HCT116 (cell line): ENCODE measurements around the gene COL5A3. TPM values are rescaled to one million over a fixed set of nuclear protein-coding genes. Genes with fewer than 3 reads are reported as not detected.

Experiments used
- ATAC-seq: fragments of 200-7000 bp; cut with Tn5 transposase; 2 replicates; pipeline ENCODE4 v1.9.1; 2020; ENCODE audit warnings: mild to moderate bottlenecking, moderate library complexity
- BruUV-seq: library from RNA; stranded (reverse); fragments of 400-500 nt; replicated peaks from 2 replicates; lab custom pipeline; 2021; lab: Mats Ljungman, UMichigan
- CTCF ChIA-PET: fragments of 300-600 bp; sonication (Branson Sonifier 250); formaldehyde crosslinking; loops from one replicate; lab custom pipeline; 2021; ENCODE audit warnings: antibody characterized with exemption; lab: Charles Lee
- POLR2A ChIA-PET: fragments of 300-600, 350-600 bp; sonication (Branson Sonifier 250); formaldehyde crosslinking; loops from one replicate; lab custom pipeline; 2021; ENCODE audit warnings: antibody characterized with exemption; lab: Charles Lee
- RAD21 ChIA-PET, 2 experiments: fragments of 300-600 bp; sonication (Branson Sonifier 250); formaldehyde crosslinking; loops; one replicate each; lab custom pipeline; 2023; ENCODE audit warnings: low total read pairs in 2 of 2; ENCODE audit not compliant: uncharacterized antibody in 2 of 2, unreplicated experiment in 2 of 2, low non-redundant PET in 1 of 2; lab: Charles Lee
- DNase-seq: peaks from one replicate; pipeline ENCODE4 v3.0.0-alpha.2; 2010; ENCODE audit warnings: low read depth, low spot score
- H2AFZ ChIP-seq: fragments of 200-600 bp; shearing (Covaris generic), sonication (generic); 2 replicates; pipeline ENCODE4 v1.6.1; 2017; ENCODE audit warnings: low read depth, mixed run types, mixed read lengths, antibody characterized with exemption, low read length; ENCODE audit not compliant: poor library complexity, severe bottlenecking
- H3K27ac ChIP-seq: 2 replicates; pipeline ENCODE4 v1.5.1; 2012; ENCODE audit warnings: low read depth, low read length
- H3K27me3 ChIP-seq: fragments of 200-600 bp; sonication (generic); 2 replicates; pipeline ENCODE4 v1.6.1; 2016; ENCODE audit warnings: mixed run types, low read length, mixed read lengths; ENCODE audit not compliant: insufficient read depth
- H3K36me3 ChIP-seq, 2 experiments: fragments of 200-500 bp in 1 of 2; fragments of 200-600 bp in 1 of 2; sonication (Bioruptor generic) in 1 of 2; sonication (generic) in 1 of 2; 2 replicates each; pipeline versions ENCODE4 v1.5.1 to v1.6.1; 2014 to 2016; ENCODE audit warnings: low read length in 2 of 2, inconsistent platforms in 1 of 2, mixed read lengths in 1 of 2, mixed run types in 1 of 2; ENCODE audit not compliant: insufficient read depth in 2 of 2, control insufficient read depth in 1 of 2
- H3K4me1 ChIP-seq, 2 experiments: fragments of 200-600 bp in 1 of 2; sonication (generic) in 1 of 2; 2 replicates each; pipeline versions ENCODE4 v1.5.1 to v1.6.1; 2012 to 2017; ENCODE audit warnings: low read length in 2 of 2, inconsistent platforms in 1 of 2, mild to moderate bottlenecking in 1 of 2, mixed read lengths in 1 of 2, mixed run types in 1 of 2, moderate library complexity in 1 of 2; ENCODE audit not compliant: insufficient read depth in 2 of 2, control insufficient read depth in 1 of 2
- H3K4me2 ChIP-seq: fragments of 200-600 bp; sonication (generic); 2 replicates; pipeline ENCODE4 v1.6.1; 2017; ENCODE audit warnings: mixed run types, low read length, mixed read lengths
- H3K4me3 ChIP-seq, 2 experiments: fragments of 200-600 bp in 1 of 2; sonication (generic) in 1 of 2; replicated peaks in 1 of 2; 2 replicates each; pipeline ENCODE4 v1.5.1; 2011 to 2016; ENCODE audit warnings: low read length in 2 of 2, control low read depth in 1 of 2, low read depth in 1 of 2, mild to moderate bottlenecking in 1 of 2, mixed read lengths in 1 of 2, mixed run types in 1 of 2
- H3K79me2 ChIP-seq: fragments of 200-600 bp; sonication (generic); 2 replicates; pipeline ENCODE4 v1.6.1; 2017; ENCODE audit warnings: mild to moderate bottlenecking, mixed run types, low read length, moderate library complexity, mixed read lengths; ENCODE audit not compliant: insufficient read depth
- H3K9ac ChIP-seq: fragments of 200-600 bp; sonication (generic); 2 replicates; pipeline ENCODE4 v1.6.1; 2016; ENCODE audit warnings: low read length, mixed read lengths
- H3K9me2 ChIP-seq: fragments of 200-600 bp; sonication (generic), shearing (Covaris generic); 2 replicates; pipeline ENCODE4 v1.6.1; 2017; ENCODE audit warnings: mixed run types, mild to moderate bottlenecking, moderate library complexity; ENCODE audit not compliant: insufficient read depth
- H3K9me3 ChIP-seq, 2 experiments: fragments of 200-500 bp in 1 of 2; fragments of 200-600 bp in 1 of 2; sonication (Bioruptor generic) in 1 of 2; sonication (generic) in 1 of 2; 2 replicates each; pipeline ENCODE4 v1.6.1; 2014 to 2017; ENCODE audit warnings: low read length in 2 of 2, mixed read lengths in 2 of 2, inconsistent platforms in 1 of 2, low read depth in 1 of 2, mild to moderate bottlenecking in 1 of 2, mixed run types in 1 of 2, moderate library complexity in 1 of 2; ENCODE audit not compliant: control insufficient read depth in 1 of 2, insufficient read depth in 1 of 2
- H4K20me1 ChIP-seq: fragments of 200-600 bp; sonication (generic), shearing (Covaris generic); 2 replicates; pipeline ENCODE4 v1.6.1; 2017; ENCODE audit warnings: mixed run types, mild to moderate bottlenecking, moderate library complexity; ENCODE audit not compliant: insufficient read depth
- CBX3 ChIP-seq: IDR thresholded peaks from 2 replicates; pipeline ENCODE4 v1.6.1; 2012; ENCODE audit warnings: low read depth
- EGR1 ChIP-seq: IDR thresholded peaks from 2 replicates; pipeline ENCODE4 v1.6.1; 2012; ENCODE audit warnings: low read depth
- ELF1 ChIP-seq: IDR thresholded peaks from 2 replicates; pipeline ENCODE4 v1.6.1; 2012; ENCODE audit warnings: low read depth, borderline replicate concordance
- EZH2 ChIP-seq: fragments of 200-600 bp; sonication (generic); IDR thresholded peaks from 2 replicates; pipeline ENCODE4 v1.6.1; 2017; ENCODE audit warnings: antibody characterized with exemption, mixed run types
- EZH2phosphoT487 ChIP-seq: fragments of 200-600 bp; IDR thresholded peaks from 2 replicates; pipeline ENCODE4 v1.6.1; 2018; ENCODE audit warnings: antibody characterized with exemption, borderline replicate concordance
- FOSL1 ChIP-seq: IDR thresholded peaks from 2 replicates; pipeline ENCODE4 v1.6.1; 2012; ENCODE audit warnings: low read depth
- JUND ChIP-seq: IDR thresholded peaks from 2 replicates; pipeline ENCODE4 v1.6.1; 2012
- POLR2A ChIP-seq: IDR thresholded peaks from 2 replicates; pipeline ENCODE4 v1.7.0; 2011; ENCODE audit warnings: borderline replicate concordance; ENCODE audit not compliant: insufficient read depth, insufficient read length; ENCODE audit errors: extremely low read depth
- REST ChIP-seq: IDR thresholded peaks from 2 replicates; pipeline ENCODE4 v1.6.1; 2012; ENCODE audit warnings: low read depth
- SIN3A ChIP-seq: IDR thresholded peaks from 2 replicates; pipeline ENCODE4 v1.6.1; 2012; ENCODE audit warnings: low read depth
- SP1 ChIP-seq: IDR thresholded peaks from 2 replicates; pipeline ENCODE4 v1.6.1; 2012; ENCODE audit warnings: low read depth
- TCF7L2 ChIP-seq: IDR thresholded peaks from 2 replicates; pipeline ENCODE4 v1.7.0; 2011; ENCODE audit warnings: borderline replicate concordance, inconsistent platforms; ENCODE audit not compliant: insufficient read depth, insufficient read length; ENCODE audit errors: extremely low read depth
- YY1 ChIP-seq: IDR thresholded peaks from 2 replicates; pipeline ENCODE4 v1.6.1; 2011; ENCODE audit warnings: low read length, low read depth, moderate library complexity, mild to moderate bottlenecking; ENCODE audit not compliant: insufficient replicate concordance; ENCODE audit errors: extremely low read depth
- intact Hi-C: fragments of 100-400 bp; cut with micrococcal nuclease; formaldehyde crosslinking; loops from 2 replicates; pipeline ENCODE4 v1.10.0; 2022
- total RNA-seq: library from RNA; stranded (reverse); gene quantifications from one replicate; pipeline ENCODE4 v1.2.1, GENCODE V29; 2021; ENCODE audit not compliant: unreplicated experiment
- TF ChIP-seq, protein P1 (sequence below): IDR thresholded peaks from 2 replicates; pipeline ENCODE4 v1.6.1; 2012
- TF ChIP-seq, protein P2 (sequence below), 3 experiments: fragments of 200-600 bp in 1 of 3; sonication (generic) in 1 of 3; IDR thresholded peaks in 2 of 3; conservative IDR thresholded peaks in 1 of 3; 2 replicates each; pipeline ENCODE4 v1.5.1; 2012 to 2017; ENCODE audit warnings: low read depth in 2 of 3, low read length in 2 of 3, antibody characterized with exemption in 1 of 3, borderline replicate concordance in 1 of 3, control low read depth in 1 of 3, mild to moderate bottlenecking in 1 of 3, mixed read lengths in 1 of 3, mixed run types in 1 of 3, moderate library complexity in 1 of 3; ENCODE audit not compliant: insufficient read depth in 1 of 3
- TF ChIP-seq, protein P3 (sequence below): IDR thresholded peaks from 2 replicates; pipeline ENCODE4 v1.6.1; 2012

COL5A3 gene
- total RNA-seq, 1 experiment from 2014 or later = 0.15 TPM

- Histone ChIP-seq H3K27me3 (peaks cover 41% of the 10 kb centered on the region; the same call in 1 of the 2 replicates), H4K20me1 (no peaks in the 10 kb centered on the region), H3K36me3 (no peaks in the 10 kb centered on the region), H3K4me3 (no peak overlapping the region), H3K4me1 (peaks cover 0 to 23% of the 10 kb centered on the region in 2 experiments; a peak in 2 of 4 replicates), H3K27ac (no peak overlapping the region), H2AFZ (no peak overlapping the region), H3K4me2 (no peak overlapping the region), H3K9me2 (no peaks in the 10 kb centered on the region), H3K9me3 (no peaks in the 10 kb centered on the region), H3K9ac (no peak overlapping the region), H3K79me2 (no peaks in the 10 kb centered on the region)
- ChIA-PET CTCF (interaction anchor here (0.7 to 1.7 kb wide), 2 partner anchors 8 to 46 kb away, joined by 5 to 10 read pairs; no protein-coding TSS in a partner anchor), RAD21 (no interaction called here), POLR2A (interaction anchor here (0.7 kb wide), 1 partner anchor 24 kb away, joined by 3 read pairs; no protein-coding TSS in a partner anchor)
- ATAC-seq = no peak
- intact Hi-C loops = no loop called here
- no peak for DNase-seq
- TF ChIP-seq FOSL1 (no peak), ELF1 (no peak), SIN3A (no peak), POLR2A (no peak), YY1 (no peak), EZH2 (no peak), CBX3 (no peak), EZH2phosphoT487 (no peak), EGR1 (no peak), SP1 (no peak), REST (no peak), TCF7L2 (no peak), JUND (no peak)
- TF ChIP-seq, protein P1, sequence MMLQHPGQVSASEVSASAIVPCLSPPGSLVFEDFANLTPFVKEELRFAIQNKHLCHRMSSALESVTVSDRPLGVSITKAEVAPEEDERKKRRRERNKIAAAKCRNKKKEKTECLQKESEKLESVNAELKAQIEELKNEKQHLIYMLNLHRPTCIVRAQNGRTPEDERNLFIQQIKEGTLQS = no peak
- TF ChIP-seq, protein P2, sequence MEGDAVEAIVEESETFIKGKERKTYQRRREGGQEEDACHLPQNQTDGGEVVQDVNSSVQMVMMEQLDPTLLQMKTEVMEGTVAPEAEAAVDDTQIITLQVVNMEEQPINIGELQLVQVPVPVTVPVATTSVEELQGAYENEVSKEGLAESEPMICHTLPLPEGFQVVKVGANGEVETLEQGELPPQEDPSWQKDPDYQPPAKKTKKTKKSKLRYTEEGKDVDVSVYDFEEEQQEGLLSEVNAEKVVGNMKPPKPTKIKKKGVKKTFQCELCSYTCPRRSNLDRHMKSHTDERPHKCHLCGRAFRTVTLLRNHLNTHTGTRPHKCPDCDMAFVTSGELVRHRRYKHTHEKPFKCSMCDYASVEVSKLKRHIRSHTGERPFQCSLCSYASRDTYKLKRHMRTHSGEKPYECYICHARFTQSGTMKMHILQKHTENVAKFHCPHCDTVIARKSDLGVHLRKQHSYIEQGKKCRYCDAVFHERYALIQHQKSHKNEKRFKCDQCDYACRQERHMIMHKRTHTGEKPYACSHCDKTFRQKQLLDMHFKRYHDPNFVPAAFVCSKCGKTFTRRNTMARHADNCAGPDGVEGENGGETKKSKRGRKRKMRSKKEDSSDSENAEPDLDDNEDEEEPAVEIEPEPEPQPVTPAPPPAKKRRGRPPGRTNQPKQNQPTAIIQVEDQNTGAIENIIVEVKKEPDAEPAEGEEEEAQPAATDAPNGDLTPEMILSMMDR (IDR thresholded peaks at IDR 0.05 in 2 of 3, conservative IDR thresholded peaks at IDR 0.05 in 1 of 3; ENCODE audit: borderline replicate concordance in 1 of 3, insufficient read depth in 1 of 3, low read depth in 2 of 3, low read length in 2 of 3) = no peak
- TF ChIP-seq, protein P3, sequence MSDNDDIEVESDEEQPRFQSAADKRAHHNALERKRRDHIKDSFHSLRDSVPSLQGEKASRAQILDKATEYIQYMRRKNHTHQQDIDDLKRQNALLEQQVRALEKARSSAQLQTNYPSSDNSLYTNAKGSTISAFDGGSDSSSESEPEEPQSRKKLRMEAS = no peak
- no TSS peak for BruUV-seq
These were observed 2.0 kb downstream of the COL5A3 start for GRCh38 chr19:10008184-10008765.
